ENCODE data around the gene SPAST.
A peak's percentile ranks its signal among the peaks of the same experiment; 100 is the strongest.
"Not testable (repeated sequence)": the region's sequence is repeated elsewhere in the genome, so short reads cannot be mapped to it uniquely, and the experiment has no call there.

The SPAST gene

GRCh38 chr2:32128636-32129035 lies 65.3 kb downstream of the SPAST start:
- DNase-seq (ENCODE audit: low spot score), result no peak

GRCh38 chr2:32129086-32129485 lies 65.7 kb downstream of the SPAST start:
- DNase-seq (ENCODE audit: low spot score), result no peak

- peak; percentile 11 for DNase-seq (ENCODE audit: low spot score)
Measured at GRCh38 chr2:32135409-32135808, 72.1 kb downstream of the SPAST start.

GRCh38 chr2:32136097-32136496 lies 72.7 kb downstream of the SPAST start:
- no peak for DNase-seq (ENCODE audit: low spot score)

GRCh38 chr2:32151544-32151943 lies 88.2 kb downstream of the SPAST start:
- DNase-seq (ENCODE audit: low spot score), result not testable (repeated sequence)

- no peak for DNase-seq (ENCODE audit: low spot score)
Measured at GRCh38 chr2:32159678-32160077, 96.3 kb downstream of the SPAST start.

- DNase-seq (ENCODE audit: low spot score), result no peak
Measured at GRCh38 chr2:32161296-32161695, 97.9 kb downstream of the SPAST start.

- not testable (repeated sequence) for DNase-seq (ENCODE audit: low spot score)
Measured at GRCh38 chr2:32164254-32164653, 100.9 kb downstream of the SPAST start.

GRCh38 chr2:32165027-32165347 lies 101.6 kb downstream of the SPAST start:
- DNase-seq (ENCODE audit: low spot score), result not testable (repeated sequence)

GRCh38 chr2:32166115-32166574 lies 102.8 kb downstream of the SPAST start:
- no peak for DNase-seq (ENCODE audit: low spot score)

- no peak for DNase-seq (ENCODE audit: low spot score)
Measured at GRCh38 chr2:32168513-32168912, 105.2 kb downstream of the SPAST start.

- no peak for DNase-seq (ENCODE audit: low spot score)
Measured at GRCh38 chr2:32172870-32173269, 109.5 kb downstream of the SPAST start.

GRCh38 chr2:32182667-32183066 lies 119.3 kb downstream of the SPAST start:
- DNase-seq (ENCODE audit: low spot score), result no peak

GRCh38 chr2:32189011-32189410 lies 125.7 kb downstream of the SPAST start:
- DNase-seq (ENCODE audit: low spot score), result no peak

GRCh38 chr2:32192418-32192817 lies 129.1 kb downstream of the SPAST start:
- DNase-seq (ENCODE audit: low spot score), result no peak

GRCh38 chr2:32200814-32201213 lies 137.5 kb downstream of the SPAST start:
- no peak for DNase-seq (ENCODE audit: low spot score)

GRCh38 chr2:32203428-32203827 lies 140.1 kb downstream of the SPAST start:
- DNase-seq (ENCODE audit: low spot score), result not testable (repeated sequence)
